ENCODE measurements around the gene SLC22A2.

SLC22A2 gene

GRCh38 chr6:160282444-160282843 is 23.8 kb upstream of the SLC22A2 start:
- DNase-seq (ENCODE audit: extremely low spot score): no peak
- no peak for TF ChIP-seq CTCF (IDR thresholded peaks at IDR 0.05; ENCODE audit: control extremely low read depth, extremely low read depth, low read depth, missing control alignments)
- POLR2A ChIA-PET: no interaction called here
- CTCF ChIA-PET: no interaction called here

GRCh38 chr6:160279850-160280249 is 21.2 kb upstream of the SLC22A2 start:
- no peak for TF ChIP-seq CTCF (IDR thresholded peaks at IDR 0.05; ENCODE audit: control extremely low read depth, extremely low read depth, low read depth, missing control alignments)
- DNase-seq (ENCODE audit: extremely low spot score): no peak
- CTCF ChIA-PET: no interaction called here
- POLR2A ChIA-PET: no interaction called here

- DNase-seq (ENCODE audit: extremely low spot score): no peak
- TF ChIP-seq CTCF (IDR thresholded peaks at IDR 0.05; ENCODE audit: control extremely low read depth, extremely low read depth, low read depth, missing control alignments): no peak
- POLR2A ChIA-PET: no interaction called here
- CTCF ChIA-PET: no interaction called here
Measured at GRCh38 chr6:160278786-160279310, 20.2 kb upstream of the SLC22A2 start.

- DNase-seq (ENCODE audit: extremely low spot score): no peak
- CTCF ChIA-PET: no interaction called here
- POLR2A ChIA-PET: no interaction called here
- TF ChIP-seq CTCF (IDR thresholded peaks at IDR 0.05; ENCODE audit: control extremely low read depth, extremely low read depth, low read depth, missing control alignments): no peak
Measured at GRCh38 chr6:160278311-160278710, 19.7 kb upstream of the SLC22A2 start.

GRCh38 chr6:160277546-160277945 is 18.9 kb upstream of the SLC22A2 start:
- POLR2A ChIA-PET: no interaction called here
- TF ChIP-seq CTCF (IDR thresholded peaks at IDR 0.05; ENCODE audit: control extremely low read depth, extremely low read depth, low read depth, missing control alignments): no peak
- no peak for DNase-seq (ENCODE audit: extremely low spot score)
- CTCF ChIA-PET: no interaction called here

GRCh38 chr6:160277144-160277543 is 18.5 kb upstream of the SLC22A2 start:
- no peak for DNase-seq (ENCODE audit: extremely low spot score)
- CTCF ChIA-PET: no interaction called here
- POLR2A ChIA-PET: no interaction called here
- no peak for TF ChIP-seq CTCF (IDR thresholded peaks at IDR 0.05; ENCODE audit: control extremely low read depth, extremely low read depth, low read depth, missing control alignments)

- no peak for TF ChIP-seq CTCF (IDR thresholded peaks at IDR 0.05; ENCODE audit: control extremely low read depth, extremely low read depth, low read depth, missing control alignments)
- DNase-seq (ENCODE audit: extremely low spot score): no peak
- POLR2A ChIA-PET: no interaction called here
- CTCF ChIA-PET: interaction anchor here (1.0 kb wide), 1 partner anchor 9 kb away, joined by 3 read pairs; no protein-coding TSS in a partner anchor
Measured at GRCh38 chr6:160276126-160276525, 17.5 kb upstream of the SLC22A2 start.

All from GM10248 (cell line).